ENCODE measurements around the gene CLSTN2. TPM values are rescaled to one million over a fixed set of nuclear protein-coding genes. Genes with fewer than 3 reads are reported as not detected.

CLSTN2 gene
- total RNA-seq, 1 experiment from 2014 or later, result not detected

GRCh38 chr3:140187028-140187427 lies 252.0 kb downstream of the CLSTN2 start:
- intact Hi-C loops (cut with micrococcal nuclease), result no loop called here
- Histone ChIP-seq H3K4me3 (ENCODE audit: low read length) (no peak overlapping the region), H3K79me2 (ENCODE audit: low read length) (no peaks in the 10 kb centered on the region), H3K9ac (ENCODE audit: low read length) (no peak overlapping the region), H2AFZ (ENCODE audit: low read length) (no peak overlapping the region), H3K9me3 (ENCODE audit: low read length) (no peaks in the 10 kb centered on the region), H3K27me3 (ENCODE audit: low read length) (no peaks in the 10 kb centered on the region), H4K20me1 (ENCODE audit: low read length) (no peaks in the 10 kb centered on the region), H3K4me2 (ENCODE audit: low read length) (no peak overlapping the region), H3K36me3 (ENCODE audit: low read depth, low read length) (no peaks in the 10 kb centered on the region), H3K9me2 (replicated peaks; ENCODE audit: low read length) (no peaks in the 10 kb centered on the region), H3K4me1 (ENCODE audit: insufficient read depth, low read length) (no peaks in the 10 kb centered on the region), H3K27ac (ENCODE audit: low read length) (no peak overlapping the region), H3F3A (ENCODE audit: low read length, unreplicated experiment) (no peaks in the 10 kb centered on the region)
- ChIA-PET POLR2A (ENCODE audit: unreplicated experiment) (no interaction called here), CTCF (no interaction called here)
- TF ChIP-seq CTCF (conservative IDR thresholded peaks at IDR 0.05; ENCODE audit: low read depth, low read length), result no peak
- no peak for TF ChIP-seq EZH2 (IDR thresholded peaks at IDR 0.05; ENCODE audit: low read length, unreplicated experiment)
- no TSS peak for BruUV-seq (replicated peaks)
- ATAC-seq (no peak), DNase-seq (no peak)

- intact Hi-C loops (cut with micrococcal nuclease), result no loop called here
- TF ChIP-seq EZH2 (IDR thresholded peaks at IDR 0.05; ENCODE audit: low read length, unreplicated experiment) (no peak), EZH2phosphoT487 (IDR thresholded peaks at IDR 0.05; ENCODE audit: borderline replicate concordance, low read length) (no peak), CTCF (conservative IDR thresholded peaks at IDR 0.05; ENCODE audit: low read depth, low read length) (no peak)
Observed at GRCh38 chr3:140187656-140188221, 252.8 kb downstream of the CLSTN2 start.

GRCh38 chr3:140188285-140188684 lies 253.3 kb downstream of the CLSTN2 start:
- no peak for TF ChIP-seq CTCF (conservative IDR thresholded peaks at IDR 0.05; ENCODE audit: low read depth, low read length)
- no peak for TF ChIP-seq EZH2 (IDR thresholded peaks at IDR 0.05; ENCODE audit: low read length, unreplicated experiment)
- TF ChIP-seq EZH2phosphoT487 (IDR thresholded peaks at IDR 0.05; ENCODE audit: borderline replicate concordance, low read length), result no peak
- Histone ChIP-seq H3F3A (ENCODE audit: low read length, unreplicated experiment) (no peaks in the 10 kb centered on the region), H2AFZ (ENCODE audit: low read length) (no peak overlapping the region), H3K27ac (ENCODE audit: low read length) (no peak overlapping the region), H3K4me3 (ENCODE audit: low read length) (no peak overlapping the region), H3K36me3 (ENCODE audit: low read depth, low read length) (no peaks in the 10 kb centered on the region), H3K27me3 (ENCODE audit: low read length) (no peaks in the 10 kb centered on the region), H3K79me2 (ENCODE audit: low read length) (no peaks in the 10 kb centered on the region), H3K4me1 (ENCODE audit: insufficient read depth, low read length) (no peaks in the 10 kb centered on the region), H3K9me3 (ENCODE audit: low read length) (no peaks in the 10 kb centered on the region), H4K20me1 (ENCODE audit: low read length) (no peaks in the 10 kb centered on the region), H3K9me2 (replicated peaks; ENCODE audit: low read length) (no peaks in the 10 kb centered on the region), H3K9ac (ENCODE audit: low read length) (no peak overlapping the region), H3K4me2 (ENCODE audit: low read length) (no peak overlapping the region)
- ChIA-PET CTCF (no interaction called here), POLR2A (ENCODE audit: unreplicated experiment) (no interaction called here)
- intact Hi-C loops (cut with micrococcal nuclease), result no loop called here
- ATAC-seq, result no peak
- no peak for DNase-seq
- BruUV-seq (replicated peaks), result no TSS peak

More at GRCh38 chr3:140187656-140188221, 252.8 kb downstream of the CLSTN2 start:
- Histone ChIP-seq H4K20me1 (ENCODE audit: low read length) (no peaks in the 10 kb centered on the region), H3K27me3 (ENCODE audit: low read length) (no peaks in the 10 kb centered on the region), H3K36me3 (ENCODE audit: low read depth, low read length) (no peaks in the 10 kb centered on the region), H3F3A (ENCODE audit: low read length, unreplicated experiment) (no peaks in the 10 kb centered on the region), H3K4me3 (ENCODE audit: low read length) (no peak overlapping the region), H3K4me1 (ENCODE audit: insufficient read depth, low read length) (no peaks in the 10 kb centered on the region), H3K9me3 (ENCODE audit: low read length) (no peaks in the 10 kb centered on the region), H3K27ac (ENCODE audit: low read length) (no peak overlapping the region), H3K9ac (ENCODE audit: low read length) (no peak overlapping the region), H3K79me2 (ENCODE audit: low read length) (no peaks in the 10 kb centered on the region), H3K4me2 (ENCODE audit: low read length) (no peak overlapping the region), H2AFZ (ENCODE audit: low read length) (no peak overlapping the region), H3K9me2 (replicated peaks; ENCODE audit: low read length) (no peaks in the 10 kb centered on the region)
- ATAC-seq (no peak), DNase-seq (no peak)
- POLR2A ChIA-PET (ENCODE audit: unreplicated experiment), result no interaction called here
- CTCF ChIA-PET, result no interaction called here
- BruUV-seq (replicated peaks), result no TSS peak

Measured in PC-3 (cell line).